ENCODE results near the gene TRIM2. TPM values are rescaled to one million over a fixed set of nuclear protein-coding genes. Genes with fewer than 3 reads are reported as not detected.
A peak's percentile ranks its signal among the peaks of the same experiment; 100 is the strongest.

The TRIM2 gene
- total RNA-seq, 5 donors from 2014 or later (not counting 1 experiment from before 2014, with no cell fraction given), result 3.5 to 8.4 (median 4.4) TPM

DNA sequence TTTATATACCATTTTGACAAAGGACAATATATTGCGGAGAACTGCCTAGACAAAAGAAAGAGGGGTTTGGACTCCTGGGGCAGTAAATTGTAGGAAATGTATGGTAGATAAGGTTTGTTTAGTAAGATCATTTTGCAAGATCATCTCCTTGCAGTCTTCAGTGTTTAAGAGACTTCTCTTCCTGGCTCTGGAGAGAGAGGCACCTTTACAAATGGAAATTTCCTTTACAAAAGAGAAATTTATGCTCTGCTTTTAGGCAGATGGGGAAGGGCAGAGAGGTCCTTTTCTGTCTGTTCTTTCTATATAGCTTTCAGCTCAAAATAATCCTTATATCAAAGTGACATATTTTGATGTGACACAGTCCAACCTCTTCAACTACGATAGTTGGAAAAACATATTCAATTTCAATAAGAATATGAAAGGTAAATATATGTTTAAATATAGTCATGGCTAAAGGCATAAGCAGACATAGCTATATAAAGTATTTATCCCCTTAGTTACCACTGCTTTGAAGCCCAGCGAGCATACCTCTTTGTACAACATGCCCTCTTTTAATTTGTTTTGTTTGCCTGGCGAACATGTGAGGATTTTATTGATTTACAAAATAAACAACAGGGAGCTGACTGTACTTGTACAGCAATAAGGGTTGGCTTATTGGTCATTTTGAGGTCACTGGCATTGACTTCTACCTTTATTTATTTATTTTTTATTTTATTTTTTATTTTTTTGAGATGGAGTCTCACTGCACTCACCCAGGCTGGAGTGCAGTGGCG, 65.2 kb downstream of the TRIM2 start:
- ATAC-seq (replicated peaks in 1 of 4) (no peak), DNase-seq (no peak)
- H3K27ac Mint-ChIP-seq, result no peak overlapping the region
- H3K9me3 Mint-ChIP-seq, result no peaks in the 10 kb centered on the region
- H3K4me1 Mint-ChIP-seq, result peaks cover 6 to 16% (median 9%) of the 10 kb centered on the region in 3 donors
- Histone ChIP-seq H3K36me3 (ENCODE audit: control insufficient read depth in 2 of 2, extremely low read depth in 1 of 2, insufficient read depth in 1 of 2, low read length in 1 of 2) (no peaks in the 10 kb centered on the region), H3K27me3 (replicated peaks in 1 of 2; ENCODE audit: control insufficient read depth in 2 of 2, extremely low read depth in 1 of 2, insufficient read depth in 2 of 2, low read length in 1 of 2) (no peaks in the 10 kb centered on the region), H3K4me1 (ENCODE audit: control insufficient read depth in 1 of 2, extremely low read depth in 1 of 2, insufficient read depth in 2 of 2, low read length in 2 of 2) (no peaks in the 10 kb centered on the region), H3K4me3 (ENCODE audit: control insufficient read depth in 1 of 2, extremely low read depth in 1 of 2, low read length in 1 of 2) (no peak overlapping the region), H3K9me3 (no peaks in the 10 kb centered on the region), H3K27ac (ENCODE audit: low read length) (no peak overlapping the region)
- peaks cover 2% of the 10 kb centered on the region for H3K36me3 Mint-ChIP-seq
- no peak overlapping the region for H3K4me3 Mint-ChIP-seq
- WGBS (ENCODE audit: insufficient coverage), result no CpG with 5 or more reads among the region's 5 CpGs
- H3K27me3 Mint-ChIP-seq, result no peaks in the 10 kb centered on the region
- ChIA-PET POLR2A (interaction anchor here in 1 of 2 donors (0.6 kb wide), 1 partner anchor 11 kb away, joined by 3 read pairs; no protein-coding TSS in a partner anchor), CTCF (no interaction called here)

DNA sequence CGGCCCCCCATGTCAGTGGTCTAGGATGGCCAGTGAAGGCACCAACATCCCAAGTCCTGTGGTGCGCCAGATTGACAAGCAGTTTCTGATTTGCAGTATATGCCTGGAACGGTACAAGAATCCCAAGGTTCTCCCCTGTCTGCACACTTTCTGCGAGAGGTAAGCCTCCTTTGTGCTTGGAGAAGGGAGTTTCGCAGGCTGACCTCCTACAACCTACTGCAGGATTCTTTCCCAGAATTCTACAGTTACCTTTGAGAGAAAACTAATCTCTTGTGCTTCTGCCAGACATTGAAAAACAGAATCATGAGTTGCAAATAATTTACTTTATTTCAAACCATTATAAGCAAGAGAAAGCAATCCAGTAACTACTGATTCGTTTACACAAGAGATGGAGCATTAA, 66.1 kb downstream of the TRIM2 start:
- H3K4me1 ChIP-seq (ENCODE audit: control insufficient read depth in 1 of 2, extremely low read depth in 1 of 2, insufficient read depth in 2 of 2, low read length in 2 of 2), result no peaks in the 10 kb centered on the region
- H3K36me3 Mint-ChIP-seq, result peaks cover 2% of the 10 kb centered on the region
- DNase-seq, result no peak
- ChIA-PET POLR2A (no interaction called here), CTCF (no interaction called here)
- no peak for ATAC-seq (replicated peaks in 1 of 4)
- H3K9me3 ChIP-seq, result no peaks in the 10 kb centered on the region
- H3K36me3 ChIP-seq (ENCODE audit: control insufficient read depth in 2 of 2, extremely low read depth in 1 of 2, insufficient read depth in 1 of 2, low read length in 1 of 2), result no peaks in the 10 kb centered on the region
- 100% methylated on average over 1 of the region's 6 CpGs for WGBS (ENCODE audit: insufficient coverage)
- H3K4me3 Mint-ChIP-seq, result no peak overlapping the region
- no peaks in the 10 kb centered on the region for H3K27me3 ChIP-seq (replicated peaks in 1 of 2; ENCODE audit: control insufficient read depth in 2 of 2, extremely low read depth in 1 of 2, insufficient read depth in 2 of 2, low read length in 1 of 2)
- no peak overlapping the region for H3K4me3 ChIP-seq (ENCODE audit: control insufficient read depth in 1 of 2, extremely low read depth in 1 of 2, low read length in 1 of 2)
- no peaks in the 10 kb centered on the region for H3K9me3 Mint-ChIP-seq
- H3K27me3 Mint-ChIP-seq, result no peaks in the 10 kb centered on the region
- H3K27ac ChIP-seq (ENCODE audit: low read length), result no peak overlapping the region
- no peak overlapping the region for H3K27ac Mint-ChIP-seq
- peaks cover 6 to 16% (median 9%) of the 10 kb centered on the region in 3 donors for H3K4me1 Mint-ChIP-seq

DNA sequence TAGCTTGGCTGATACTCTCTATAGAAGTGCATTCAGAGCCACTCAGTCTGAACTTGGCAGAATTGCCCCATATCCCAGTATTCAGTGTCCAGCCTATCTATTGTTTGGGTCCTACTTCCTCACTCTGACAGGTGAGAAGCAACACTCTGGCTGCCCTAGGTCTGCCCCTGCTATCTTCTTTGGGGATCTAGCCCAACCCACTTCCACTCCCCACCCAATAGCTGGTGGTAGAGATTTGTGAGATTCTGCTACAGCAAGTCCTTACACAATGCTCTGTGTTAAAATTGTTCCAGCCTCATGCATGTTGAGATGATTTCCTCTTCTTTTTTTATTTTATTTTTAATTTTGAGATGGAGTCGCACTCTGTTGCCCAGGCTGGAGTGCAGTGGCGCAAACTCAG, 67.6 kb downstream of the TRIM2 start:
- no peaks in the 10 kb centered on the region for H3K9me3 ChIP-seq
- H3K27me3 ChIP-seq (replicated peaks in 1 of 2; ENCODE audit: control insufficient read depth in 2 of 2, extremely low read depth in 1 of 2, insufficient read depth in 2 of 2, low read length in 1 of 2), result peaks cover 0 to 4% of the 10 kb centered on the region in 2 experiments
- H3K4me3 Mint-ChIP-seq, result no peak overlapping the region
- H3K27ac ChIP-seq (ENCODE audit: low read length), result no peak overlapping the region
- 100% methylated on average over 1 of the region's 2 CpGs for WGBS (ENCODE audit: insufficient coverage)
- no peaks in the 10 kb centered on the region for H3K9me3 Mint-ChIP-seq
- H3K27me3 Mint-ChIP-seq, result no peaks in the 10 kb centered on the region
- peaks cover 6 to 16% (median 9%) of the 10 kb centered on the region in 3 donors for H3K4me1 Mint-ChIP-seq
- no peaks in the 10 kb centered on the region for H3K36me3 ChIP-seq (ENCODE audit: control insufficient read depth in 2 of 2, extremely low read depth in 1 of 2, insufficient read depth in 1 of 2, low read length in 1 of 2)
- ATAC-seq (replicated peaks in 1 of 4) (peak in 1 of 4 experiments; percentile 57), DNase-seq (no peak)
- H3K4me3 ChIP-seq (ENCODE audit: control insufficient read depth in 1 of 2, extremely low read depth in 1 of 2, low read length in 1 of 2), result no peak overlapping the region
- H3K36me3 Mint-ChIP-seq, result peaks cover 2% of the 10 kb centered on the region
- H3K27ac Mint-ChIP-seq, result no peak overlapping the region
- H3K4me1 ChIP-seq (ENCODE audit: control insufficient read depth in 1 of 2, extremely low read depth in 1 of 2, insufficient read depth in 2 of 2, low read length in 2 of 2), result no peaks in the 10 kb centered on the region
- POLR2A ChIA-PET, result no interaction called here
- CTCF ChIA-PET, result no interaction called here

DNA sequence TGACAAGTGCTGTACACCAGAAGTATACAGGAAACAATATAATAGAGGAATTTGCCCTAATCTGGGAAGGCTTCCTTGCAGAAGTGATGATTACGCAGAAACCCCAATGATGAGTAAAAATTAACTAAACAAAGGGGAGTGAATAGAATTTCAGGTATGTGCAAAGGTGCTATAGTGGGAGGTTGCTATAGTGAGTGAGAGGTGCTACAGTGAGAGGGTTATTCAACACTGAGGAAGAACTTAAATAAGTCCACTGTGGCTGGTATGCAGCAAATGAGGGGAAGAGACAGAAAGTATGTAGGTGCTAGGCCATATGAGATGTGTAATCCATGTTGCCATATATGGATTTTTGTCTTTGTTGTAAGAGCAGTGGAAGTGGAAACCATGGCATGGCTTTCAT, 69.5 kb downstream of the TRIM2 start:
- H3K27ac ChIP-seq (ENCODE audit: low read length), result no peak overlapping the region
- peaks cover 3% of the 10 kb centered on the region for H3K36me3 Mint-ChIP-seq
- no peaks in the 10 kb centered on the region for H3K27me3 Mint-ChIP-seq
- H3K4me3 ChIP-seq (ENCODE audit: control insufficient read depth in 1 of 2, extremely low read depth in 1 of 2, low read length in 1 of 2), result no peak overlapping the region
- no peaks in the 10 kb centered on the region for H3K9me3 Mint-ChIP-seq
- no peaks in the 10 kb centered on the region for H3K36me3 ChIP-seq (ENCODE audit: control insufficient read depth in 2 of 2, extremely low read depth in 1 of 2, insufficient read depth in 1 of 2, low read length in 1 of 2)
- peaks cover 8 to 10% (median 9%) of the 10 kb centered on the region in 3 donors for H3K4me1 Mint-ChIP-seq
- CTCF ChIA-PET, result no interaction called here
- ATAC-seq (replicated peaks in 1 of 4) (no peak), DNase-seq (no peak)
- no peak overlapping the region for H3K27ac Mint-ChIP-seq
- H3K9me3 ChIP-seq, result no peaks in the 10 kb centered on the region
- POLR2A ChIA-PET, result no interaction called here
- WGBS (ENCODE audit: insufficient coverage), result 100% methylated on average over 1 of the region's 1 CpG
- no peak overlapping the region for H3K4me3 Mint-ChIP-seq
- H3K4me1 ChIP-seq (ENCODE audit: control insufficient read depth in 1 of 2, extremely low read depth in 1 of 2, insufficient read depth in 2 of 2, low read length in 2 of 2), result no peaks in the 10 kb centered on the region
- peaks cover 0 to 4% of the 10 kb centered on the region in 2 experiments for H3K27me3 ChIP-seq (replicated peaks in 1 of 2; ENCODE audit: control insufficient read depth in 2 of 2, extremely low read depth in 1 of 2, insufficient read depth in 2 of 2, low read length in 1 of 2)

- ChIA-PET POLR2A (no interaction called here), CTCF (no interaction called here)
- DNase-seq (no peak), ATAC-seq (replicated peaks in 1 of 4) (no peak)
- Mint-ChIP-seq H3K36me3 (peaks cover 5% of the 10 kb centered on the region), H3K4me3 (no peak overlapping the region), H3K9me3 (no peaks in the 10 kb centered on the region), H3K27me3 (no peaks in the 10 kb centered on the region), H3K4me1 (peaks cover 5 to 9% (median 6%) of the 10 kb centered on the region in 3 donors), H3K27ac (no peak overlapping the region)
- no CpG with 5 or more reads among the region's 2 CpGs for WGBS (ENCODE audit: insufficient coverage)
- Histone ChIP-seq H3K36me3 (ENCODE audit: control insufficient read depth in 2 of 2, extremely low read depth in 1 of 2, insufficient read depth in 1 of 2, low read length in 1 of 2) (no peaks in the 10 kb centered on the region), H3K9me3 (no peaks in the 10 kb centered on the region), H3K4me1 (ENCODE audit: control insufficient read depth in 1 of 2, extremely low read depth in 1 of 2, insufficient read depth in 2 of 2, low read length in 2 of 2) (no peaks in the 10 kb centered on the region), H3K27me3 (replicated peaks in 1 of 2; ENCODE audit: control insufficient read depth in 2 of 2, extremely low read depth in 1 of 2, insufficient read depth in 2 of 2, low read length in 1 of 2) (peaks cover 0 to 4% of the 10 kb centered on the region in 2 experiments), H3K4me3 (ENCODE audit: control insufficient read depth in 1 of 2, extremely low read depth in 1 of 2, low read length in 1 of 2) (no peak overlapping the region), H3K27ac (ENCODE audit: low read length) (no peak overlapping the region)
Observed at GRCh38 chr4:153274967-153275366, 70.7 kb downstream of the TRIM2 start.

DNA sequence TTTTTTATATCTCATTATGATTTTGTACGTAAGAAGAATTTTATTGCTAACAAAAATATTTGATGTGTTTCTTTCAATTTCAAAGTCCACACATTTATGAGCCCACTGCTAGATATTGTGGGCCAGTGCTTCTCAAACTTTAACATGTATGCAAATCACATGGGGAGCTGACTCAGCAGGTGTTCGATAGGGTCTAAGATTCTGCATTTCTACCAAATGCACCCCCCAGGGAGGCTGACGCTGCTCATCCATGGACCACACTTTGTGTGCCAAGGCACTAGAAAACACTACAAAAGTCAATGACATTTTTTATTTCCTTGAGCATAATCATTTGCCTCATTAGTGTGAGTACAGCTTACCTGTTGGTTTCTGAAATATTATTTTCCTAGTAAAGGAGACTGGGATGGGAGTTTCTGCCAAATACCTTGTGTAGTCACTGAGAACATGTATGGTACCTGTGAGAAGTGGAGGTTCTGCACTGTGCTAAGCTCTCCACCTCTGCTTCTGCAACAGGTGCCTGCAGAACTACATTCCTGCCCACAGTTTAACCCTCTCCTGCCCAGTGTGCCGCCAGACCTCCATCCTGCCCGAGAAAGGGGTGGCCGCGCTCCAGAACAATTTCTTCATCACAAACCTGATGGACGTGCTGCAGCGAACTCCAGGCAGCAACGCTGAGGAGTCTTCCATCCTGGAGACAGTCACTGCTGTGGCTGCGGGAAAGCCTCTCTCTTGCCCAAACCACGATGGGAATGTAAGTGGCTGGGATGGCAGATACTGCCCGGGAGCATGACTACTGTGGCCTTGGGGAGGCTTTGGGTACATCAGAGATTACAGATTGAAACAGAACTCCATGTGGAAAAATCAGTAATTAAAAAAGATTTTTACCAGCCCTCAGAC, 71.4 kb downstream of the TRIM2 start:
- 89% methylated on average over 5 of the region's 13 CpGs for WGBS (ENCODE audit: insufficient coverage)
- DNase-seq (no peak), ATAC-seq (replicated peaks in 1 of 4) (no peak)
- CTCF ChIA-PET, result no interaction called here
- H3K27ac ChIP-seq (ENCODE audit: low read length), result no peak overlapping the region
- peaks cover 5 to 9% (median 6%) of the 10 kb centered on the region in 3 donors for H3K4me1 Mint-ChIP-seq
- H3K36me3 Mint-ChIP-seq, result peaks cover 3% of the 10 kb centered on the region
- H3K4me3 ChIP-seq (ENCODE audit: control insufficient read depth in 1 of 2, extremely low read depth in 1 of 2, low read length in 1 of 2), result no peak overlapping the region
- no peaks in the 10 kb centered on the region for H3K36me3 ChIP-seq (ENCODE audit: control insufficient read depth in 2 of 2, extremely low read depth in 1 of 2, insufficient read depth in 1 of 2, low read length in 1 of 2)
- POLR2A ChIA-PET, result no interaction called here
- no peaks in the 10 kb centered on the region for H3K9me3 Mint-ChIP-seq
- H3K27ac Mint-ChIP-seq, result no peak overlapping the region
- H3K9me3 ChIP-seq, result no peaks in the 10 kb centered on the region
- H3K27me3 ChIP-seq (replicated peaks in 1 of 2; ENCODE audit: control insufficient read depth in 2 of 2, extremely low read depth in 1 of 2, insufficient read depth in 2 of 2, low read length in 1 of 2), result peaks cover 0 to 4% of the 10 kb centered on the region in 2 experiments
- H3K4me3 Mint-ChIP-seq, result no peak overlapping the region
- H3K27me3 Mint-ChIP-seq, result no peaks in the 10 kb centered on the region
- no peaks in the 10 kb centered on the region for H3K4me1 ChIP-seq (ENCODE audit: control insufficient read depth in 1 of 2, extremely low read depth in 1 of 2, insufficient read depth in 2 of 2, low read length in 2 of 2)
